Stimulated activated CD4-positive, alpha-beta T cell treated with anti-CD3 and anti-CD28 coated beads, Interleukin-15, amount 100 ng/mL, for 48 hours (primary cell): ENCODE data around the gene B4GALT1.

Experiments used
- DNase-seq, 2 donors: peaks; one replicate each; pipeline ENCODE4 v3.0.0-alpha.2; 2020; ENCODE audit warnings: low read depth in 2 of 2

B4GALT1 gene

DNA sequence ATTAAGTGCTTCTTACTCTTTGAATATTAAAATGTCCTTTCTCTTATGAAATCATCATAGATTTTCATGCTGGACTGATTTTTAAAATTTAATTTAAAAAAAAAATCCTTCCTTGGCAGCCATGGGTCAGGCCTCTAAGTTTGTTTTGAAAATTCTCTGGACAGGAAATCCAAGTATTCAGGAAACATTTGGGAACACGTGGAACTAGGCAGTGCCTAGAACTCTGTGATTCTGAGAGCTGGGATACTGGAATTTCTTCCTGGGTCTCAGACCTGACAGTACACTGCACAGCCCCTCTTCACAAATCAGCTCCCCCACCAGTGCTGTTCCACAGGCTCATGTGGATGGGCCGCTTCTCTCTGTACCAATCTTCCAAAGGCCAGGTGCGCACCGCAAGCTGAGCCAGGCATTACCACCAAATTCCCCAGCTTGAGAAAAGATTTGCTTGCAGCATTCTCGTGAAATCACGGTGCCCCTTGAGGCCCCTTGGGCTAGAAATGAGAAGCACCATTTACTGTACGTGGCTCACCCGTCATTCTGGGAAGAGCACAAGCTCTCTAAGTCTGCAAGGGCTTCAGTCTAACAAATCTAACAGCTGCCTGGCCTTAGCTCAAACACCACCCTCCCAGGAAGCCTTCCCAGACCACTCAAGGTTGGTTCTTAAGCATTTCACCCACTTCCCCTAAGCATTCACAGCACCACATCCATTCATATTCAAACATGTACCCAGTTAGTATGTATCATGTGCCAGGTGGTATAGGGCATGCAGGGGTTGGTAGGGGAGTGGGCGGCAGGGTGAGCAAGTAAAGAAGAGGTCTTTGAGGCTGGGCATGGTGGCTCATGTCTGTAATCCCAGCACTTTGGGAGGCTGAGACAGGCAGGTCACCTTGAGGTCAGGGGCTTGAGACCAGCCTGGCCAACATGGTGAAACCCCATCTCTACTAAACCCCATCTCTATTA is 26.5 kb downstream of the B4GALT1 start:
- no peak for DNase-seq

DNA sequence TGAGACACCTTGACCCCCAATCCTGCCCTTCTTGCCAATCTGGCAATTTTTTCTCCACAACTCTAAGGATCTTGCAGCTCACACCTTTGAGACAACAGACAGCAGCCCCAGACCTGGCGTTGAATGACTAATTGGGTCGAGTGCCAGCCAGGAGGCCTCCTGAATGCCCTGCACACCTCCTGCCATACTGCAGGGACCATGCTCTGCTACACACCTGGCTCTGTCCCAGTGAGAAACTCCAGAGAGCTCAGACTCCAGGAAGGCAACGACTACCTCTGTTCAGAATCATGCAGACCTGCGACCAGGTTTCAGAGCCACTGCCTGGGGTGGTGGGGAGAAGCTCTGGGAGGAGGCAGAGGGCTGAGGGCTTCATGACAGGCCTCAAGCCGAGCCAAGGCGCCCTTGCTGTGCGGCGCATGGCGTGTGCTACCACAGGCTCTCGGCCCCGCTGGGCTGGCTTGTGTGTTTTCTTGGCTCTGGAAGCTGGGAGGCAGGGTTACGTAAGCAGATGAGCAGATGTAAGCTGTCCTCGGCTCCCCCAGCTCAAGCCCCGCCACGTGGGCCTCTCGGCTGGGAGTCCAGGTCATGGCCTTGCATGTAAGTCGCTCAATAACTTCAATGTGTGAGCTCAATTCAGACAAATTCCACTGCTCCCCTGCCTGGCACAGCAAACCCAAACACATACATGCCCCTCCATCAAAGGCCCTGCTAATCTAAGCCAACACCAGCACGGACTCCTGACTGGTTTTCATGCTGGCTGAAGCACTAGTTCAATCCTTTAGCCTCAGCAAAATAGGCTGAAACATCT is 27.5 kb downstream of the B4GALT1 start:
- no peak for DNase-seq

DNA sequence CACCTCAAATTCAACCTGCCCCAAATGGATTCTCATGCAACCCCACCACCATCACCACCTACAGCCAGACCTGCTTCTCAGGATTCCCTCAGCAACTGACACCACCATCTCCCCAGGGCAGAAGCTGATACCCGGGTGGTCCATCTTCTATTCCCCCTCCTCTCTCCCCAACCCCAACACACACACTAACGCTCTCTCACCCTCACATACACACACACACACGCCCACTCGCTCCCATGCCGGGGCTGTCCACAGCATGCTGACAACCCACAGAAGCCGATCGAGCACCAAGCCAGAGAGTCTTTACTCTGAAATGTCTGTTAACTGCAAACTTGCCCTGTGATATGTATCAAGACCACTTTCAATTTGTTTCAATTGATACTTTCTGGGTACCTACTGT is 28.4 kb downstream of the B4GALT1 start:
- no peak for DNase-seq

DNA sequence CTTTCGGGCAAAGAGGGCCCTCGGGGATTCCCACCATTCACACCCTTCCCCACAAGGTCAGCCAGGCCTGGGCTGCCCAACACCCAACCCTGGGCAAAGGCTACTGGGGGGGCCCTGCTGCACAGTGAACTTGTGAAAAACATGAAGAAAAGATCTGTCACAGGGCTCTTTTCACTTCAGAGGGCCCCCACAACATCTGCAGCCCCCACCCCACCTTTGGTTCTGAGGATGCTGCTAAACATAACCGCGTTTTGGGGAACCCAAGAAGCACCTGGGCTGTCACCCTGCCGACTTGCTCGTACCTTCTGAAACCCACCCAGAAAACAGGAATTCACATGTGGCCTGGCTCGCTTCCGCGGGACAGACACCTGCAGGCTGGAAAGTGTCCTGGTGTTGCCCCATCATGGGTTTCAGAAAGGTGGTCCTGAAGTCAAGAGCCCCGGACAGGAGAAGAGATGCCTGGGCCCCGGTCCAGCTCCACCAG is 29.3 kb downstream of the B4GALT1 start:
- DNase-seq = no peak

DNA sequence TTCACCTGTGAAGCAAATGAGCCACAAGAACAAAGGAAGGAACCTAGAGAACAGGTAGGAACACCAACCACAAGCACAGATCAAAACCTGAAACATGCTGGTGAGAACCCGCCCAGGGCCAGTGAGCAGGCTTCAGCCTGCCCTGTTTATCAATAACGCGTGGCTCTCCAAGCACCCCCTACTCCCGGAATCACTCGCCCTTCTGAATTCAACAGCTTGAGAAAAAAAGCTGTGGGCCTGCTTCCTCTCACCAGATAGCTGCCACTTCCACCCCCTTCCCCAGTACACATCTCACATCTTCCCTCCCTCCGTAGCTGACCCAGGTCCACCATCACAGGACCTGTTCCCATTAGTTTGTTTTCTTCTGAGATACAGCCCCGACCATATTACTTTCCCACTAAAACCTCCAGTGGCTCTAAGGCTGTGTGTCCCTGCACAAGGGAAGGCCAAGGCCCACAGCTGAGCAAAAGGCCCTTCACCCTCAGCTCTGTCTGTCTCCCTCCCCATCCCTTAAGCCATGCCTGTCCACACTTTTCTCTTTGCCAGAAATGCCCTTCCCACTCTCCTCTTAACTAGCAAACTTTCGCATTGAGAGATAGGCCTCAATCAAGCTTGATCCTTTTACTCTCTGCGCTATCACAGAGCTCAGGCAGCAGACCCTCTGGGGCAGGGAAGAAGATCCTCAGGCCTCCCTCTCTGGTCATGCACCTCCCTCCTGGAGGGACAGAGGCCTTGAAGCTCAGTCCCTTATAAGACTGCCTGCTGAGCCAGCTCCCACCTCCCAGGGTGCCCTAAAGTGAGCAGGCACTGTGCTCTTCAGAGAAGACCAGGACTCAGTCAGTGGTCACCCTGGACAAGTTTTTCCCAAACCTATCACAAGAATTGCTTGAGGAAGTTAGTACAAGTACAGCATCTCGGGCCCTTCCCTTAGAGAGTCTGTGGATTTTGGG is 30.1 kb downstream of the B4GALT1 start:
- no peak for DNase-seq

DNA sequence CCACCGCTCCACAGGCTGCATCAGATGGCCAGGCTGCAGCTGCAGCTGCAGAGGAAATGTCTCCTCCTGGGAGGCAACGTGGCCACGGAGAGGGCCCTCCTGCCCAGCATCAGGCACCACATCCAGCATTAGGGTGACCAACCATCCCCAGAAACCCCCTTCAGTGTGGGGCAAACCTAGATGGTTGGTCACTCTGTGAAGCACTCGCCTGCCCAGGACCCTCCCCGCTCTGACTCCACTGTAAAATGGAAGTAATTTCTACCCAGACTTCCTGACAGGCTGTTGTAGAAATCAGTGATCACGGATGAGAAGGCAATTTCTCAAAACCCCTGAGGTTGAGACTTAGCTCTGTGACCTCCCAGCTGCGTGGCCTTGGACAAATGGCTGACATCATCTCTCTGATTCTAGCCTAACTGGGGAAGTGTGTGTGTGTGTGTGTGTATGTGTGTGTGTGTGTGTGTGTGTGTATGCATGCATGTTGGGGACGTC is 31.6 kb downstream of the B4GALT1 start:
- no peak for DNase-seq

DNA sequence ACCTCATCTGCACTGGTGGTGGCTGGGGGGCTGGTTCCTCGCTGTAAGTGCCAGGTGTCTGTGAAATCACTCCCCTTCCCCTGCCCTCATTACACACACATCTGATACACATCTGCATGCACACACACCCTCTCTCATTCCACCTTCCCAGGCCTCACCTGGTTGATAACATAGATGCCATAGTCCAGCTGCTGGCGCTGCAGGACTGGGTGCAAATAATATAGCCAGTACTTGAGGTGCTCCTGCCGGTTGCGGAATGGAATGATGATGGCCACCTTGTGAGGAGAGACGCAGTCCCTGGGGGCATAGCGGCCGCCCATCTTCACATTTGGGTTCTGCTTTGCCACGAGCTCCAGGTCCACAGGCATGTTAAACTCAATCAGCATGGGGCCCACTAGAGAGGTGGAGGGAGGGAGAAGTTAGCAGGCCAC is 32.1 kb downstream of the B4GALT1 start:
- no peak for DNase-seq

DNA sequence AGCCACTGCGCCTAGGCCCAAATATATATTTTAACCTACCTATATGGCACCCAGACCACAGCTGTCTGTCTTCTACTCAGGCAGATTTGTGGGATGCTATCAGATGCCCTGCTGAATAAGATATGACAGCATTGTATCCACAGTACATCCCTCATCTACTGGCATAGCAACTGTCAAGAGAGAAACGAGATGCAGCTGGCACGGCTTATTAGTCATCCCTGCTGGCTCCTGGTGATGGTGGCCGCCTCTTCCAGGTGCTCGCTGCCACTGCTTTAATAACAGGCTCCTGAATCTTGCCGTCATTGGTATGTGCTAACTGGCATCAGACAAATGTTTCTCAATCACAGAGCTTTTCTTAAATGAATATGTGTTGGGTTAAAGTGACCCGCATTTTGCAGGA is 34.0 kb downstream of the B4GALT1 start:
- no peak for DNase-seq

DNA sequence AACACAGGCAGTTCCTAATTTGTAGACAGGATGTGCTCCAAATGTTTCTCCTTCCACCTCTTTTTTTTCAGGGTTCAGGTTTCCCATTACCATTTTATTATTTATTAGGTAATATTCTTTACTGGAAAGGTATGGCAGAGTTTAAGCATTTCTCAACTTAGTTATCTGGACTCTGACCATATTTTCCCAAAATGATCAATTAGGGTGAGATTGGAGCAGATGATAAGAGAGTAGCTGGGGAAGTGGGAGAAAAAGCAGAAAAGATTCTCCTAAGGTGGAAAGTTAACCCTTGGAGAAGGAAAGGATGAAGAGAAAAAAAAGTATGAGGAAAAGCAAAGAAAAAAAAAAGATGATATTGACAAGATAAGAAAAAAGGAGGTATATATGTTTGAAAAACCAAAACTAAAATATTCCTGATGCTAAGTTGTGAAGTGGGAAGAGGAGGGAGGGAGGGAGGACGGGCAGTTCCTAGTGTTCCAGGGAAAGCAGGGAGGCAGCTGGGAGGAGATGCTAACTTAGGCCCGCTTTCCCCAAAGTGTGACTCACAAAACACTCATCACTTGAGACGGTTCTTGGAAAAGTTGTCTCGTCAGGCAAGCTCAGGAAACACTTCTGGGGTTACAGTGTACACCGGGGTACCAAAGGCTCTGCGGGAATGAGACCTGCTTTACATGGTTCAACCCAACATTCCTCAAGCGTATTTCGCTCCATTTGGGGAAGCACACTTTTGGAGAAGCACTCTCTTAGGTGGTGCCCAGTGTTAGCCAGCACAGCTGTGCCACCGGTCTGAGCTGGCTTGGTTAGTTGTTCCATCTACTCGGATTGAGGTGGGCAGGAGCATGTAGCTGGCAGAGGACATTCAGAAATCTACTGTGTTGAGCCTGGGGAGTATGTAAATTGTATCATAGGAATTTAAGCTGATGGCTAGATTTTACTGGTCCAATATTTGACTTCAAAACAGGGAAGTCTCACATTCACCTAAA is 35.1 kb downstream of the B4GALT1 start:
- no peak for DNase-seq

DNA sequence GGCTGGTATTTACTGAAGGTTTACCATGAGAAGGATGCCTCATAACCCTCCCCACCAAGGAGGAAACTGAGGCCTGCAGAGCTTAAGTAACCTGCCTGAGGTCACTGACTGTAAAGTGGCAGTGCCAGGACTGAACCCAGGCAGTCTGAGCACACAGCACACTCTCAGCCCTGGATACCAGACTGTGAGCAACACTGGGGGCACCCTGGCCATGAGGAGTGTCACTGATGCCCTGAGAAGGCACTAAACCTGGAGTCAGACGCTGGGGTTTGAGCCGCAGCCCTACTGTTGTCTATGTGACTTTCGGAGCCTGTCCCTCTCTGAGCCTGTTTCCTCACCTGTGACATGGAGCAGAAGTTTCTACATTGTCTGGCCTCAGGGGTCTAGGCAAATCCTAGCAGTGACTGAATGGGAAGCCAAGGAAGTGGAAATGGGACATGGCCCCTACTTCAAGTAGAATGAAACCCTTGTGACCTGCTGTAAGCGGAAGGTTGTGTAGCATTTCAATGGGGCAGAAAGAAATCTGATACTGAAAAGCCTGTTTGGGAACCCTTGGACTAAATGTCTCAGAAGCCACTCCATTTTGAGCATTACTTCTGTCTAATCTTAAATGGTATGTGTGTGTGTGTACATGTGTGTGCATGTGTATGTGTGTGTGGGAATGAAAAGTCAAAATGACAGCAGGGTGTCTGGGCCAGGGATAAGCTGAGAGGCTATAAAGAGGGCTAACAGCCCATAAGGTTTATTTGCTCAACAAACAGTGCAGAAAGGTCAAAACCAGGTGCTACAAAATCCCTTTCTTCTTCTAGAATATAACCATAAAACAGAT is 36.0 kb downstream of the B4GALT1 start:
- no peak for DNase-seq

DNA sequence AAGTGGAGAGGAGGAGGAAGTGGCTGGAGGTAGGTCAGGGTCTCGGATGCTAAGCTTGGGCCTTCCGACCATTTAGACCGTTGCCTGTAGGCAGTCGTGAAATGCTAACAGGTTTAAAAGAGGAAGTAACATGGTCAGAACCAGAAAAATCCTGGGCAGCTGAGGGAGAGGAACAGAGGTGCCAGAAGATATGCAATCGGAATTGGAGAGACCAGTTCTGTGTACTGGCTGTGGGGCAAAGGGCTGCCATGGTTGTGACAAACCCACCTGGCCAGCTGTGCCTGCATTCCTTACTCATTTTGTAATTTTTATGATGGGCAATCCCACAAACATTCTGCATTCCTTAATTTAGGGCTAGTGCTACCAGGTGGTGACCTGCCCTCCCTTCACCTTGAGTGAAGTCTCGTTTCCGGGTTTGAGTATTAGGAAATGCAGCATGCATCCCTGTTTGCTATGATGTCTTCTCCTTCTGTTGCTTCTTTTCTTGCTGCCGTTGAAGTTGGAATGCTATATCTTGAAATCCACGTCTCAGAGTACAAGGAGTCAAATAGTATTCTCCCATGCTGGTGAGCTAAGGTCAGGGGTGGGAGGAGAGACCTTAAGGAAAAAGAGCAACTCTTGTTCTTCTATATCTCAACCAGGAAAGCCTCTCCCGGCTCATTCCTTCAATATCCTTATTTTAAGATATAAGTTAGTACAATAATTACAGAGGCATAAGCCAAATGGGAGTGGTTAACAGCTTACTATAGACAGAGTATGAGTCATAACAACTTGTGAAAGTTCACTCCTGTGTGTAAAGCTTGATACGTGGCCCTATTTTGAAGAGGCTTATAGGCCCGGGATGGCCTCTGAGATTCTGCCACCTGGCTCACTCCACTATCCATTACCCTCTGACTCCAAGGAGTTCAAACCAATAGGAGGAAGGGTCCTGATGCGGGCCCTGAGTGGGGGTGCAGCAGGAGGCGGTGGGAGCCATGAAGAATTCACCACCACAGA is 37.0 kb downstream of the B4GALT1 start:
- no peak for DNase-seq

DNA sequence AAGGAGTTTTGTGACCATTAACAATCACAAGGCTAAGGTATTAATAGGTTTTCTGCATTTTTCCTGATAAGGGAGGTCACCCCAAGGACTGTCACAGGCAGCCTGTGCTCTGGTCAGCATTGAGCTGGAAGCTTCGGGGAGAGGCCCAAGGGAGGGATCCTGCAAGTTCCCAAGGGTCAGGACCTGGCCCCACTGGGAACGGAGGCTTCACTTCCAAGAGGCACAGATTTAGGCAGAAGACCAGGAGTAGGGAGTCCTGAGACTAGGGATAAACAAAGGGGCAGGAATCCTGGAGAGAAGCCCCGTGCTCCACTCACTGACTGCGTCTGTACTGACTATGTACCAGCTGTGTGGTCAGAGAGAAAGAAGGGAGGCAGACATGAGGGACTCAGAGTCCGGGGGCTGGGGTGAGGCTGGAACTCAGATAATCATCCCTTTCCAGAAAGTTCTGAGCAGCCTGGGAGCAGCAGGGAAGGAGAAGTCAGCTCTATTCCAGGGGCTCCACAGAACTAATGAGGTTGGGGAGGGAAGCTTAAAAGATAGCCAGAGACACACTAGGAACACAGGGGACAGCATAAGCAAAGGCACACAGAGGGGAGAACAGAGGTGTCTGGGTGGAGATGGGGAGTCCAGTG is 37.8 kb downstream of the B4GALT1 start:
- DNase-seq = no peak

DNA sequence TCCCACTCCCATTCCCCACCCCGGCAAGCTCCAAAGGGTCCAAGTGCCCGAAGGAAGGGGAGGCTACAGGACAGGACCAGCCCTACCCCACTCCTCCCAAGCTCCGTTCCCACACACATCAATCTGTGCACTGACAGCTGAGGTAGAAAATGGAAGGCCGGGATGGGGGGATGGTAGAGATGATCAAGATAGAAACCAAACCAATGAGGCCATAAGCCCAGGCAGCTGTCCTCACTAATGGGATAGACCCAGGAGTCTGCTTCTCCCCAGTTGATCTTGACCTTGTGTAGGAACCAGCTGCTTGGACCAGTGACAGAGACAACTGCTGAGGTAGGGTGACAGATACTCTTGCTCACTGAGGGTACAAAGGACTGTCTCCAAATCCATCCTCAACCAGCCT is 38.6 kb downstream of the B4GALT1 start:
- no peak for DNase-seq

DNA sequence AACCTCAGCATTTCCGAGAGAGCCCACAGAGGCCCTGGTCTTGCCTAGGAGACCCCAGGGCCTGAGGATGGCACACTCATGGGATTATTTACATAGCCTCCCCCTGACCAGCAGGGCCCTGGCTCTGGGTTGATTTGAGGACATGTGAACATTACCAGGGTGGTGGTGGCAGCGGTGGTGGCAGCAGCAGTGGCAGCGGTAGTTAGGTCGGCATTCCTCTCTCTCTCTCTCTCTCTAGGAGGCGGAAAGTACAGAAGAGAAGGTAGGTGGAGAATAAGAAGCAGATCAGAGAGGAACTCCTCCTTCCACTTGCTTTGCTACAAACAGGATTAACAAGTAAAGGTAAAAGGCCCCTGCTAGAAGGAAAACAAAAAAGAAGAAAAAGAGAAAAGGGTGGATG is 39.3 kb downstream of the B4GALT1 start:
- DNase-seq = no peak

DNA sequence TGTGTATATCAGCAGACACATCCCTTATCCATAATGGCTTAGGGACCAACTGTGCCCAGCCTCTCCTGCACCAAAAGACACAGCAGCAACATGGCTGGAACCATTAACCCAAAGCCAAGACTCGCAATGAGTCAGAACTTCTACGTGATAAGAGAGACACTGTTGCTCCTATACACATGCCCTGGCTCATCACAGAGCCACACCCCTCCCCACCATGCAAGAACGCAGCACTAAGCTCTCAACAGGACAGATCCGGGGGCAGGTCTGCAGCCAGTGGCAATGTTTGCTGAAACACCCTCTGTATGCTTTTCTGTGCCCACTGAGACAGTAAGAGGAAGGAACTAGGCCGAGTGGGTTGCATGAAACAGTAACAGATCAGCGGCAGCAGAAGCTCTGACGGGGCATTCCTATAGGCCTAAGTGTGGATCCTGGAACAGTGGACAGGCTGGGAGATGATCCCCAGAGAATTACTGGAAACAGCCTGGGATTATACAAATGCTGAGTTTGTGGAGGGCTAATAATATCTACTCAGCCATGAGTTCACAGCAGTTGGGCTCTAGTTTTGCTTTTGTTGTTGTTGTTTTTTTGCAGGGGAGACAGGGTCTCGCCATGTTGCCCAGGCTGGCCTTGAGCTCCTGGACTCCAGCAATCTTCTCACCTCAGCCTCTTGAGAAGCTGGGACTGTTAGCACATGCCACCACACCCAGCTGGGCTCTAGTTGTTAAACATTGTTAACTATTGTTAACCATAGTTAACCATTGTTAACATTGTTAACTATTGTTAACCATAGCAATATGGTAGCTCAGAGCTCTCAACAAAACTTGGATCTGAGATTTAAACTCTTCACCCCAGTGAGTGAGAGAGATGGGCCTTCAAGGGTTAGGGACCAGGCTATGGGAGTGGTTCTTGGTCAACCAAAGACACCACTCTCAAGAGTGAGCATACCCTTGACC is 41.0 kb downstream of the B4GALT1 start:
- DNase-seq = no peak

DNA sequence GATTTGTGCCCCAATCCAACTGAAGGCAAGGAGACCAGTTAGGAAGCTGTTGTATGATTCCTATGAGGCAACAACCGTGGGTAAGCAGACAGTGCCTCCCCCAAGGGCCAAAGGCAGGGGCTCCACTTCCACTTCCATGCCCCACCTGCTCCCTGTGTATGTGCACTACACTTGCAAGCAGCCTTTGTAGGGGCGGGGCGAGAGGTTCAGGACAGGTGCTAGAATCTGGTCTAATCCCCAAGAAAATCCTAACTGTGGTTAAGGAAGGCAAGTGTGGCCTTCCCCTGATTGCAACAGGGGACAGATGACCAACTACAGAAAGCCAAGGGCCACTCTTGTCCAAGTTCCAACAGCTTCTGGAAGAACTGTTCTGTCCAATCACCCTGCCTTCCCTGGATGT is 41.7 kb downstream of the B4GALT1 start:
- no peak for DNase-seq
